Tibial nerve (tissue), 4 donors: ENCODE measurements around the gene TMEM255B. TPM values are rescaled to one million over a fixed set of nuclear protein-coding genes. Genes with fewer than 3 reads are reported as not detected.

Experiments used
- DNase-seq, 2 donors: peaks; one replicate each; pipeline ENCODE4 v3.0.0-alpha.2; 2019; ENCODE audit warnings: low spot score in 2 of 2
- H3K27ac ChIP-seq, 4 donors: fragments of 200-600 bp; sonication (generic) in 3 of 4; one replicate each; pipeline ENCODE4 v1.5.1; 2017 to 2019; ENCODE audit warnings: mild to moderate bottlenecking in 1 of 4
- H3K27me3 ChIP-seq, 2 donors: fragments of 200-600 bp; sonication (generic) in 1 of 2; one replicate each; pipeline versions ENCODE4 v1.5.1 to v1.6.0; 2017 to 2019
- H3K36me3 ChIP-seq, 3 donors: fragments of 200-600 bp; sonication (generic); one replicate each; pipeline ENCODE4 v1.5.1; 2018 to 2019
- H3K4me1 ChIP-seq, 4 donors: fragments of 200-600 bp; sonication (generic) in 3 of 4; one replicate each; pipeline ENCODE4 v1.5.1; 2017 to 2019
- H3K4me3 ChIP-seq, 4 donors: fragments of 200-600 bp; sonication (generic) in 3 of 4; one replicate each; pipeline ENCODE4 v1.5.1; 2017 to 2019; ENCODE audit warnings: mild to moderate bottlenecking in 1 of 4, moderate library complexity in 1 of 4
- H3K9me3 ChIP-seq, 4 donors: fragments of 200-600 bp; sonication (generic) in 3 of 4; one replicate each; pipeline ENCODE4 v1.5.1; 2017 to 2019
- EP300 ChIP-seq, 2 donors: sonication (generic); formaldehyde crosslinking; IDR thresholded peaks; one replicate each; pipeline ENCODE4 v1.6.1; 2017; ENCODE audit warnings: antibody characterized with exemption in 2 of 2, mild to moderate bottlenecking in 1 of 2
- POLR2A ChIP-seq, 2 donors: fragments of 450-650 bp; IDR thresholded peaks; one replicate each; pipeline ENCODE4 v1.6.1; 2017; ENCODE audit warnings: antibody characterized with exemption in 2 of 2, mild to moderate bottlenecking in 2 of 2, moderate library complexity in 2 of 2
- WGBS, 2 donors: methylation state at CpG; one replicate each; pipeline ENCODE4 v1.1.5; 2018; 5-methylcytosine and 5-hydroxymethylcytosine counted together
- total RNA-seq, 4 donors: library from RNA; depleted of rRNA; stranded (reverse); fragments of >200 nt; gene quantifications; one replicate each; pipeline ENCODE4 v1.1.0, GENCODE V29; 2016
- TF ChIP-seq, protein P1 (sequence below), 5 experiments: fragments of 200-600 bp in 3 of 5; fragments of 450-650 bp in 2 of 5; sonication (generic) in 3 of 5; IDR thresholded peaks; one replicate each; pipeline ENCODE4 v1.5.1; 2016 to 2019; ENCODE audit warnings: antibody characterized with exemption in 5 of 5, mild to moderate bottlenecking in 3 of 5, moderate library complexity in 2 of 5

TMEM255B gene
- total RNA-seq, 4 donors from 2014 or later, result 3.3 to 21.6 (median 10.9) TPM

DNA sequence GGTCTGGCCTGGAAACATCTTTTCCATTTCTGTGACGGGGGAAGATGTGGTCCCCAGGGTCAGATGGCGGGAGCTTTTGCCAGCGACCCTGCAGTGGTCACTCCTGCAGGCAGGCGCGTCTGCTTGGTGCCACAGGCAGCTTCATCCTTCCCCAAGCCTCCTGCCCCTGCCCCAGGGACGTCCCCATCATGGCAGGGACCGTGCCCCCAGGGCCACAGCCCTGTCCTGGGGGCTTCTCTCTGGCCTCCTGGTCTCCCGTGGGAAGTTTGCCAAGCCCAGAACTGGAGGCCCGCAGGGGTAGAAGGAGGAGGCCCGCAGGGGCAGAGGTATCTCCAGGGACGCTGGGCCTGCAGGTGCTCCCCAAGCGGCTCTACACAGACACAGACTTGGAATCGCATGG lies 47.5 kb downstream of the TMEM255B start:
- TF ChIP-seq POLR2A (IDR thresholded peaks at IDR 0.05), result no peak
- TF ChIP-seq EP300 (IDR thresholded peaks at IDR 0.05), result no peak
- TF ChIP-seq, protein P1, sequence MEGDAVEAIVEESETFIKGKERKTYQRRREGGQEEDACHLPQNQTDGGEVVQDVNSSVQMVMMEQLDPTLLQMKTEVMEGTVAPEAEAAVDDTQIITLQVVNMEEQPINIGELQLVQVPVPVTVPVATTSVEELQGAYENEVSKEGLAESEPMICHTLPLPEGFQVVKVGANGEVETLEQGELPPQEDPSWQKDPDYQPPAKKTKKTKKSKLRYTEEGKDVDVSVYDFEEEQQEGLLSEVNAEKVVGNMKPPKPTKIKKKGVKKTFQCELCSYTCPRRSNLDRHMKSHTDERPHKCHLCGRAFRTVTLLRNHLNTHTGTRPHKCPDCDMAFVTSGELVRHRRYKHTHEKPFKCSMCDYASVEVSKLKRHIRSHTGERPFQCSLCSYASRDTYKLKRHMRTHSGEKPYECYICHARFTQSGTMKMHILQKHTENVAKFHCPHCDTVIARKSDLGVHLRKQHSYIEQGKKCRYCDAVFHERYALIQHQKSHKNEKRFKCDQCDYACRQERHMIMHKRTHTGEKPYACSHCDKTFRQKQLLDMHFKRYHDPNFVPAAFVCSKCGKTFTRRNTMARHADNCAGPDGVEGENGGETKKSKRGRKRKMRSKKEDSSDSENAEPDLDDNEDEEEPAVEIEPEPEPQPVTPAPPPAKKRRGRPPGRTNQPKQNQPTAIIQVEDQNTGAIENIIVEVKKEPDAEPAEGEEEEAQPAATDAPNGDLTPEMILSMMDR (IDR thresholded peaks at IDR 0.05), result no peak
- Histone ChIP-seq H3K9me3 (peaks cover 0 to 23% (median 0%) of the 10 kb centered on the region in 4 donors), H3K4me3 (no peak overlapping the region), H3K27ac (no peak overlapping the region), H3K4me1 (peaks cover 0 to 16% (median 0%) of the 10 kb centered on the region in 4 donors), H3K36me3 (no peaks in the 10 kb centered on the region), H3K27me3 (no peaks in the 10 kb centered on the region)
- DNase-seq, result no peak
- 80 to 95% methylated on average over 10 to 13 of the region's 13 CpGs for whole genome bisulfite sequencing, 2 donors

DNA sequence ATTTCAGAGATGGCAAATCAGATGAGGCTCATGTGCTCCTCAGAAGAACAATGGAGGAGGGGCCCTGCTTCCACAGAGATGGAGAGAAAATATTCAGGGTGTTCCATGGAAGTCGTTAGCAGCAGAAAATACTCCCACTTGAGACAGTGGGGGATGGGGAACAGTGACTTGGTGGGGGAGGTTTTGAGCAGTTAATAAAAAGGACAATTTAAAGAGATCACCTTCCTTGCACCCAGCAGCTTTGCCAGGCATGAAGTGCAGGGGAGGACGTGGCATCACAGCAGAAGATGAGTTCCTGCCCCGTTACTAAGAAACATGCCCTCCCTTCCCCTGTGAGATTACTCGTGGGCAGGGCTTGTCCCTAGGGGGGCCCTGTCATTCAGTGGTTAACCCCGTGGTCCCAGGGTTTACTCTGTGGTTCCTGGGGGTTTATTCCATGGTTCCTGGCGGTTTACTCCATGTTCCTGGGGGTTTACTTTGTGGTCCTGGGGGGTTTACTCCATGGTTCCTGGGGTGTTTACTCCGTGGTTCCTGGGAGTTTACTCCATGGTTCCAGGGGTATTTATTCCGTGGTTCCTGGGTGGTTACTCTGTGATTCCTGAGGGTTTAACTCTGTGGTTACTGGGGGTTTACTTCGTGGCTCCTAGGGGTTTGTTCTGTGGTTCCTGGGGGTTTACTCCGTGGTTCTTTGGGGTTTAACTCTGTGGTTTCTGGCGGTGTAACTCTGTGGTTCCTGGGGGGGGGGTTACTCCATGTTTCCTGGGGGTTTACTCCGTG lies 49.2 kb downstream of the TMEM255B start:
- H3K36me3 ChIP-seq, result no peaks in the 10 kb centered on the region
- TF ChIP-seq, protein P1 (IDR thresholded peaks at IDR 0.05), result no peak
- TF ChIP-seq POLR2A (IDR thresholded peaks at IDR 0.05) (no peak), EP300 (IDR thresholded peaks at IDR 0.05) (no peak)
- peaks cover 0 to 7% (median 0%) of the 10 kb centered on the region in 4 donors for H3K4me1 ChIP-seq
- 84 to 88% methylated on average over 12 of the region's 12 CpGs for WGBS, 2 donors
- H3K27me3 ChIP-seq, result no peaks in the 10 kb centered on the region
- H3K4me3 ChIP-seq, result no peak overlapping the region
- no peak for DNase-seq
- peaks cover 0 to 23% (median 0%) of the 10 kb centered on the region in 4 donors for H3K9me3 ChIP-seq
- no peak overlapping the region for H3K27ac ChIP-seq

DNA sequence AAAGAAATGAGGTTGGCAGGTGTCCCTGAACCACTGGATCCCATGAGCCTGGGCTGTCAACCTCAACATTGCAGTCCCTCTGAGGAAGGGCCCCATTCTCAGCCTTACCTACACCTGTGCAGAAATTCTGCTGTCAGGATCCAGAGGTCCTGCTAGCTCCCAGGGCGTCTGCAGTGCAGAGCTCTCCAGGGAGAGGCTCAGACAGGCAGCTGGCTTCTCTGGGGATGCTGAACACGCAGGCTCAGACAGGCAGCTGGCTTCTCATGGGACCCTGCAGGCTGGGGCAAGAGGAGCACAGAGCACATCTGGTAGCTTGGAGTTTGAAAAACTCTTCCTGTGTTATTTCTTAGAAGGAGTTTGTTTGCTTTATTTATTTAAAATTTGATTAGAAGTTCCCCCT lies 50.9 kb downstream of the TMEM255B start:
- peaks cover 0 to 23% (median 0%) of the 10 kb centered on the region in 4 donors for H3K9me3 ChIP-seq
- peaks cover 0 to 18% (median 0%) of the 10 kb centered on the region in 4 donors for H3K4me1 ChIP-seq
- no peaks in the 10 kb centered on the region for H3K36me3 ChIP-seq
- no peak for DNase-seq
- no peak overlapping the region for H3K27ac ChIP-seq
- no peak overlapping the region for H3K4me3 ChIP-seq
- 47 to 73% methylated on average over 2 of the region's 2 CpGs for WGBS, 2 donors
- H3K27me3 ChIP-seq, result no peaks in the 10 kb centered on the region
- TF ChIP-seq EP300 (IDR thresholded peaks at IDR 0.05) (no peak), POLR2A (IDR thresholded peaks at IDR 0.05) (no peak)
- TF ChIP-seq, protein P1 (IDR thresholded peaks at IDR 0.05), result no peak

DNA sequence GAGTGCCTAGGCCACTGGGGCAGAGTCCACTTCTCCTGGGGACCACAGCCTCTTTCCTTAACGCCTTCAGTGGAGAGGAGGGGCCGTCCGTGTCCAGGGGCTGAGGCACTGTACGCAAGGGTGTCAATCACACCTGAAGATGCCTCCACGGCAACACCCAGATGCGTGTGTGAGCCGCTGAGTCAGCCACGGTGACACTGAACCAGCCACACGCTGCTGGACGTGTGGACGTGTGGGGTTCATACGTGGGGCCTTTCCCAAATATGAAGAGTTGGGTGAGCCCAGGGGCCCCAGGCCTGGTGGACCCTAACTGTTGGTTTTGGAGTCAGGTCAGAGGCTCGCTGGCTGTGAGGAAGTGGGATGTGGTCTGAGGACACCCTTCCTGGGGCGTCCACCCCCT lies 51.6 kb downstream of the TMEM255B start:
- no peak overlapping the region for H3K27ac ChIP-seq
- WGBS, 2 donors, result 89 to 94% methylated on average over 12 to 13 of the region's 14 CpGs
- DNase-seq, result no peak

More for the DNA sequence above, 51.6 kb downstream of the TMEM255B start:
- H3K9me3 ChIP-seq, result peaks cover 0 to 23% (median 0%) of the 10 kb centered on the region in 4 donors
- no peak overlapping the region for H3K4me3 ChIP-seq
- H3K4me1 ChIP-seq, result peaks cover 0 to 18% (median 0%) of the 10 kb centered on the region in 4 donors
- no peaks in the 10 kb centered on the region for H3K27me3 ChIP-seq
- no peaks in the 10 kb centered on the region for H3K36me3 ChIP-seq
- TF ChIP-seq POLR2A (IDR thresholded peaks at IDR 0.05) (no peak), EP300 (IDR thresholded peaks at IDR 0.05) (no peak)
- TF ChIP-seq, protein P1 (IDR thresholded peaks at IDR 0.05), result no peak
